IMR-90 (cell line): Measurements from ENCODE around the gene RNASE4. TPM values are rescaled to one million over a fixed set of nuclear protein-coding genes. Genes with fewer than 3 reads are reported as not detected.

Experiments
- ATAC-seq: fragments of 200-7000 bp; cut with Tn5 transposase; 2 replicates; pipeline ENCODE4 v1.9.1; 2020; ENCODE audit warnings: low read depth, mild to moderate bottlenecking, moderate library complexity
- BruUV-seq: library from RNA; stranded (reverse); fragments of 400-500 nt; replicated peaks from 2 replicates; lab custom pipeline; 2021; lab: Mats Ljungman, UMichigan
- CTCF ChIA-PET: fragments of 300-600 bp; formaldehyde crosslinking; extraction: SDS; loops from one replicate; lab custom pipeline; 2021; ENCODE audit warnings: antibody characterized with exemption; lab: Yijun Ruan, JAX
- POLR2A ChIA-PET: fragments of 300-600 bp; sonication (Branson Sonifier 250); formaldehyde crosslinking; loops from one replicate; lab custom pipeline; 2022; ENCODE audit warnings: antibody characterized with exemption; ENCODE audit not compliant: unreplicated experiment; lab: Charles Lee
- DNase-seq: peaks from one replicate; pipeline ENCODE4 v3.0.0; 2013
- H2AFZ ChIP-seq: replicated peaks from 2 replicates; pipeline ENCODE3; 2013; ENCODE audit warnings: low read length, mild to moderate bottlenecking; ENCODE audit not compliant: poor library complexity
- H2AK5ac ChIP-seq: 2 replicates; pipeline ENCODE4 v1.6.1; 2013; ENCODE audit warnings: low read depth, low read length, inconsistent platforms
- H2AK9ac ChIP-seq: replicated peaks from 2 replicates; pipeline ENCODE3; 2013; ENCODE audit warnings: mild to moderate bottlenecking, low read depth, low read length, moderate library complexity; ENCODE audit not compliant: poor library complexity
- H2BK120ac ChIP-seq: 2 replicates; pipeline ENCODE4 v1.6.1; 2013; ENCODE audit warnings: low read depth, low read length, inconsistent platforms
- H2BK15ac ChIP-seq: 3 replicates; pipeline ENCODE4 v1.6.1; 2013; ENCODE audit warnings: low read depth, low read length, inconsistent platforms
- H2BK20ac ChIP-seq: 2 replicates; pipeline ENCODE4 v1.6.1; 2013; ENCODE audit warnings: low read depth, mild to moderate bottlenecking, inconsistent platforms, low read length, moderate library complexity
- H2BK5ac ChIP-seq: 2 replicates; pipeline ENCODE4 v1.6.1; 2013; ENCODE audit warnings: mild to moderate bottlenecking, low read depth, low read length, inconsistent platforms; ENCODE audit not compliant: poor library complexity, severe bottlenecking
- H3K14ac ChIP-seq: replicated peaks from 2 replicates; pipeline ENCODE4 v1.6.1; 2013; ENCODE audit warnings: low read depth, low read length, inconsistent platforms
- H3K18ac ChIP-seq: 2 replicates; pipeline ENCODE4 v1.6.1; 2013; ENCODE audit warnings: low read depth, low read length, control low read depth
- H3K23ac ChIP-seq: 2 replicates; pipeline ENCODE4 v1.6.1; 2013; ENCODE audit warnings: low read depth, low read length, inconsistent platforms
- H3K27ac ChIP-seq: 2 replicates; pipeline ENCODE4 v1.5.1; 2013; ENCODE audit warnings: mild to moderate bottlenecking, control low read depth, low read length; ENCODE audit not compliant: insufficient read depth
- H3K27me3 ChIP-seq: 2 replicates; pipeline ENCODE4 v1.6.1; 2013; ENCODE audit warnings: low read length; ENCODE audit not compliant: control insufficient read depth, insufficient read depth
- H3K36me3 ChIP-seq: 2 replicates; pipeline ENCODE4 v1.6.1; 2013; ENCODE audit warnings: low read length, mixed read lengths; ENCODE audit not compliant: control insufficient read depth, insufficient read depth
- H3K4ac ChIP-seq: 2 replicates; pipeline ENCODE4 v1.6.1; 2013; ENCODE audit warnings: low read depth, low read length, inconsistent platforms
- H3K4me1 ChIP-seq: 2 replicates; pipeline ENCODE4 v1.6.1; 2013; ENCODE audit warnings: low read length, mixed read lengths; ENCODE audit not compliant: control insufficient read depth, insufficient read depth
- H3K4me2 ChIP-seq: 2 replicates; pipeline ENCODE4 v1.6.1; 2013; ENCODE audit warnings: low read depth, mild to moderate bottlenecking, control low read depth, low read length, moderate library complexity
- H3K4me3 ChIP-seq: 2 replicates; pipeline ENCODE4 v1.5.1; 2013; ENCODE audit warnings: low read depth, mild to moderate bottlenecking, control low read depth, low read length, moderate library complexity; ENCODE audit not compliant: insufficient read depth
- H3K56ac ChIP-seq: 2 replicates; pipeline ENCODE4 v1.6.1; 2013; ENCODE audit warnings: low read length, inconsistent platforms; ENCODE audit not compliant: insufficient read depth; ENCODE audit errors: extremely low read depth
- H3K79me1 ChIP-seq, 2 experiments: 2 replicates each; pipeline ENCODE4 v1.6.1; 2013; ENCODE audit warnings: low read length in 2 of 2, inconsistent platforms in 1 of 2, low read depth in 1 of 2
- H3K9ac ChIP-seq: 2 replicates; pipeline ENCODE4 v1.6.1; 2013; ENCODE audit warnings: low read depth, low read length, control low read depth
- H3K9me1 ChIP-seq: 2 replicates; pipeline ENCODE4 v1.6.1; 2013; ENCODE audit warnings: low read length, inconsistent platforms; ENCODE audit not compliant: insufficient read depth
- H3K9me3 ChIP-seq: 2 replicates; pipeline ENCODE4 v1.6.1; 2013; ENCODE audit warnings: low read length; ENCODE audit not compliant: control insufficient read depth, insufficient read depth
- H4K20me1 ChIP-seq: 2 replicates; pipeline ENCODE4 v1.6.1; 2013; ENCODE audit warnings: low read length, inconsistent platforms; ENCODE audit not compliant: insufficient read depth
- H4K5ac ChIP-seq: 2 replicates; pipeline ENCODE4 v1.6.1; 2013; ENCODE audit warnings: mild to moderate bottlenecking, low read depth, low read length, control low read depth
- H4K8ac ChIP-seq, 2 experiments: 2 replicates each; pipeline ENCODE4 v1.6.1; 2013; ENCODE audit warnings: low read depth in 2 of 2, low read length in 2 of 2, control low read depth in 1 of 2, inconsistent platforms in 1 of 2
- H4K91ac ChIP-seq: 2 replicates; pipeline ENCODE4 v1.6.1; 2013; ENCODE audit warnings: low read depth, low read length, inconsistent platforms; ENCODE audit not compliant: insufficient read depth
- BHLHE40 ChIP-seq: fragments of 150-350 bp; IDR thresholded peaks from 2 replicates; pipeline ENCODE4 v1.6.1; 2016; ENCODE audit warnings: mild to moderate bottlenecking, low read depth, low read length
- CEBPB ChIP-seq: IDR thresholded peaks from 2 replicates; pipeline ENCODE4 v1.6.1; 2012; ENCODE audit warnings: low read depth, low read length, improper control_type of control experiment
- CHD1 ChIP-seq: IDR thresholded peaks from 2 replicates; pipeline ENCODE4 v1.6.1; 2012; ENCODE audit warnings: low read depth, low read length, improper control_type of control experiment
- FOS ChIP-seq: fragments of 150-350 bp; IDR thresholded peaks from 2 replicates; pipeline ENCODE4 v1.6.1; 2016; ENCODE audit warnings: low read depth, low read length
- MAFK ChIP-seq: IDR thresholded peaks from 2 replicates; pipeline ENCODE4 v1.6.1; 2012; ENCODE audit warnings: low read depth, low read length, improper control_type of control experiment
- MAZ ChIP-seq: IDR thresholded peaks from 2 replicates; pipeline ENCODE4 v1.6.1; 2012; ENCODE audit warnings: low read depth, mild to moderate bottlenecking, low read length, improper control_type of control experiment, moderate library complexity, borderline replicate concordance
- MXI1 ChIP-seq: IDR thresholded peaks from 2 replicates; pipeline ENCODE4 v1.6.1; 2012; ENCODE audit warnings: low read depth, mild to moderate bottlenecking, low read length, moderate library complexity, borderline replicate concordance
- NFE2L2 ChIP-seq: fragments of 150-350 bp; IDR thresholded peaks from 2 replicates; pipeline ENCODE4 v1.6.1; 2016; ENCODE audit warnings: low read depth, mild to moderate bottlenecking, low read length
- POLR2A ChIP-seq: IDR thresholded peaks from 2 replicates; pipeline ENCODE4 v1.6.1; 2012; ENCODE audit warnings: mild to moderate bottlenecking, low read depth, low read length
- RAD21 ChIP-seq: IDR thresholded peaks from 2 replicates; pipeline ENCODE4 v1.6.1; 2012; ENCODE audit warnings: low read length, improper control_type of control experiment
- RCOR1 ChIP-seq: IDR thresholded peaks from 2 replicates; pipeline ENCODE4 v1.6.1; 2012; ENCODE audit warnings: mild to moderate bottlenecking, low read length, improper control_type of control experiment; ENCODE audit not compliant: insufficient replicate concordance
- RFX5 ChIP-seq: IDR thresholded peaks from 2 replicates; pipeline ENCODE4 v1.8.0; 2012; ENCODE audit warnings: low read depth, mild to moderate bottlenecking, low read length, moderate library complexity
- SMC3 ChIP-seq: fragments of 150-350 bp; IDR thresholded peaks from 2 replicates; pipeline ENCODE4 v1.6.1; 2016; ENCODE audit warnings: low read depth, mild to moderate bottlenecking, antibody characterized with exemption, low read length, moderate library complexity
- WGBS, 2 experiments: methylation state at CpG; one replicate each; pipeline versions ENCODE4 v1.1.5 to v1.1.7; 2013; ENCODE audit warnings: missing lambda C conversion rate in 2 of 2; ENCODE audit not compliant: insufficient read length in 1 of 2; ENCODE audit errors: extremely low coverage in 2 of 2; 5-methylcytosine and 5-hydroxymethylcytosine counted together
- dilution Hi-C: fragments of 300-500 bp; cut with HindIII; formaldehyde crosslinking; loops from one replicate; pipeline ENCODE4 v1.14.3; 2018; ENCODE audit warnings: low sequenced_read_pairs; ENCODE audit not compliant: unreplicated experiment
- in situ Hi-C: fragments of 300-500 bp; cut with MboI; formaldehyde crosslinking; loops from 3 replicates; pipeline ENCODE4 v1.14.3; 2019; ENCODE audit warnings: low sequenced_read_pairs, inconsistent platforms, mixed read lengths
- intact Hi-C: fragments of 100-400 bp; cut with micrococcal nuclease; formaldehyde crosslinking; loops from 2 replicates; pipeline ENCODE4 v1.10.0; 2022
- polyA plus RNA-seq, 3 experiments: library from polyadenylated mRNA; depleted of rRNA; stranded (reverse); fragments of >200 nt; gene quantifications; 2 replicates each; pipeline ENCODE4 v1.2.3, GENCODE V29; 2012; ENCODE audit warnings: low replicate concordance in 1 of 3
- total RNA-seq: library from RNA; depleted of rRNA; stranded (reverse); fragments of >200 nt; gene quantifications from 2 replicates; pipeline ENCODE4 v1.2.3, GENCODE V29; 2012
- TF ChIP-seq, protein P1 (sequence below): fragments of 150-350 bp; IDR thresholded peaks from 2 replicates; pipeline ENCODE4 v1.6.1; 2016; ENCODE audit warnings: low read depth, mild to moderate bottlenecking, low read length, moderate library complexity, borderline replicate concordance
- TF ChIP-seq, protein P2 (sequence below): conservative IDR thresholded peaks from 2 replicates; pipeline ENCODE4 v1.5.1; 2012; ENCODE audit warnings: mild to moderate bottlenecking, low read depth, low read length, improper control_type of control experiment
- TF ChIP-seq, protein P3 (sequence below): fragments of 150-350 bp; IDR thresholded peaks from 2 replicates; pipeline ENCODE4 v1.6.1; 2017; ENCODE audit warnings: mild to moderate bottlenecking, antibody characterized with exemption, low read length, low read depth

RNASE4 gene
- total and polyA plus RNA-seq, 2 of the 4 experiments (the other 2 are of a cell fraction), result 10.4 to 11.6 TPM

DNA sequence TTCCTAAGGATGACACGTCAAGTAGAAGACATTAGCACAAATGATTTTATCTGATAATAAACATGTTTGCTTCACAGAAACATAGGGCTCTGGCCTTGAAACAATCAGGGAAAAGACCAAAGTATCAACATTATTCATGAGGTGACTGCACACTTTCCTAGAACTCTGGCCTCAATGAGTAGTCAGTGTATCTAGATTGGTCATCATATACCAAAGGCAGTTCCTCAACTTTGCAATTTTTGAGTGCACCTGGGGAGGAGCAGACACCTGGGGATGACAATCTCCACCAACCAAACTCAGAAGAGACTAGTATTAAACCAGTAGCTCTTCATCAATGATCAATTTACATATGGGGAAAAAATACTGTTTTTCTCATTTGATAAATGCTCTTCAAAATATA, 65.8 kb downstream of the RNASE4 start:
- in situ Hi-C loops, result no loop called here
- no TSS peak for BruUV-seq

More for the DNA sequence above, 65.8 kb downstream of the RNASE4 start:
- no peak overlapping the region for H3K56ac ChIP-seq
- no CpG with 5 or more reads among the region's 1 CpG for WGBS, 2 experiments
- H2BK20ac ChIP-seq, result no peak overlapping the region
- no peaks in the 10 kb centered on the region for H3K36me3 ChIP-seq
- dilution Hi-C loops, result no loop called here
- no peak overlapping the region for H3K18ac ChIP-seq
- no peak overlapping the region for H3K14ac ChIP-seq
- H3K27me3 ChIP-seq, result no peaks in the 10 kb centered on the region
- H3K4me2 ChIP-seq, result no peak overlapping the region
- no peak overlapping the region for H4K5ac ChIP-seq
- no peak overlapping the region for H2BK120ac ChIP-seq
- H3K4me1 ChIP-seq, result no peaks in the 10 kb centered on the region
- no peak overlapping the region for H3K9ac ChIP-seq
- no peak overlapping the region for H2BK5ac ChIP-seq
- POLR2A ChIA-PET, result no interaction called here
- H2AK5ac ChIP-seq, result no peak overlapping the region
- no peak overlapping the region for H3K27ac ChIP-seq
- H3K9me3 ChIP-seq, result peaks cover 8% of the 10 kb centered on the region
- no peaks in the 10 kb centered on the region for H3K9me1 ChIP-seq
- CTCF ChIA-PET, result no interaction called here
- H3K23ac ChIP-seq, result no peak overlapping the region
- intact Hi-C loops, result no loop called here
- H2AFZ ChIP-seq, result no peak overlapping the region
- no peak overlapping the region for H4K8ac ChIP-seq
- H4K91ac ChIP-seq, result no peak overlapping the region
- no peak for TF ChIP-seq RAD21
- TF ChIP-seq CEBPB, result no peak
- no peak for TF ChIP-seq NFE2L2
- TF ChIP-seq RFX5, result no peak
- no peak for TF ChIP-seq POLR2A
- TF ChIP-seq BHLHE40, result no peak
- TF ChIP-seq FOS, result no peak
- TF ChIP-seq, protein P1, sequence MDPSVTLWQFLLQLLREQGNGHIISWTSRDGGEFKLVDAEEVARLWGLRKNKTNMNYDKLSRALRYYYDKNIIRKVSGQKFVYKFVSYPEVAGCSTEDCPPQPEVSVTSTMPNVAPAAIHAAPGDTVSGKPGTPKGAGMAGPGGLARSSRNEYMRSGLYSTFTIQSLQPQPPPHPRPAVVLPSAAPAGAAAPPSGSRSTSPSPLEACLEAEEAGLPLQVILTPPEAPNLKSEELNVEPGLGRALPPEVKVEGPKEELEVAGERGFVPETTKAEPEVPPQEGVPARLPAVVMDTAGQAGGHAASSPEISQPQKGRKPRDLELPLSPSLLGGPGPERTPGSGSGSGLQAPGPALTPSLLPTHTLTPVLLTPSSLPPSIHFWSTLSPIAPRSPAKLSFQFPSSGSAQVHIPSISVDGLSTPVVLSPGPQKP, result no peak
- TF ChIP-seq CHD1, result no peak
- TF ChIP-seq MXI1, result no peak
- TF ChIP-seq RCOR1, result no peak
- no peak for TF ChIP-seq SMC3
- no peak for TF ChIP-seq MAFK
- no peak for TF ChIP-seq MAZ
- TF ChIP-seq, protein P2, sequence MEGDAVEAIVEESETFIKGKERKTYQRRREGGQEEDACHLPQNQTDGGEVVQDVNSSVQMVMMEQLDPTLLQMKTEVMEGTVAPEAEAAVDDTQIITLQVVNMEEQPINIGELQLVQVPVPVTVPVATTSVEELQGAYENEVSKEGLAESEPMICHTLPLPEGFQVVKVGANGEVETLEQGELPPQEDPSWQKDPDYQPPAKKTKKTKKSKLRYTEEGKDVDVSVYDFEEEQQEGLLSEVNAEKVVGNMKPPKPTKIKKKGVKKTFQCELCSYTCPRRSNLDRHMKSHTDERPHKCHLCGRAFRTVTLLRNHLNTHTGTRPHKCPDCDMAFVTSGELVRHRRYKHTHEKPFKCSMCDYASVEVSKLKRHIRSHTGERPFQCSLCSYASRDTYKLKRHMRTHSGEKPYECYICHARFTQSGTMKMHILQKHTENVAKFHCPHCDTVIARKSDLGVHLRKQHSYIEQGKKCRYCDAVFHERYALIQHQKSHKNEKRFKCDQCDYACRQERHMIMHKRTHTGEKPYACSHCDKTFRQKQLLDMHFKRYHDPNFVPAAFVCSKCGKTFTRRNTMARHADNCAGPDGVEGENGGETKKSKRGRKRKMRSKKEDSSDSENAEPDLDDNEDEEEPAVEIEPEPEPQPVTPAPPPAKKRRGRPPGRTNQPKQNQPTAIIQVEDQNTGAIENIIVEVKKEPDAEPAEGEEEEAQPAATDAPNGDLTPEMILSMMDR, result no peak
- TF ChIP-seq, protein P3, sequence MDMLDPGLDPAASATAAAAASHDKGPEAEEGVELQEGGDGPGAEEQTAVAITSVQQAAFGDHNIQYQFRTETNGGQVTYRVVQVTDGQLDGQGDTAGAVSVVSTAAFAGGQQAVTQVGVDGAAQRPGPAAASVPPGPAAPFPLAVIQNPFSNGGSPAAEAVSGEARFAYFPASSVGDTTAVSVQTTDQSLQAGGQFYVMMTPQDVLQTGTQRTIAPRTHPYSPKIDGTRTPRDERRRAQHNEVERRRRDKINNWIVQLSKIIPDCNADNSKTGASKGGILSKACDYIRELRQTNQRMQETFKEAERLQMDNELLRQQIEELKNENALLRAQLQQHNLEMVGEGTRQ, result no peak
- no peak overlapping the region for H2BK15ac ChIP-seq
- no peaks in the 10 kb centered on the region for H4K20me1 ChIP-seq
- H3K79me1 ChIP-seq, result no peaks in the 10 kb centered on the region
- no peak overlapping the region for H2AK9ac ChIP-seq
- no peak overlapping the region for H3K4me3 ChIP-seq
- ATAC-seq (no peak), DNase-seq (no peak)
- no peak overlapping the region for H3K4ac ChIP-seq
